NOMO-1 treated with DMSO at 0.1 percent for 48 hours (cell line): ENCODE data around the gene C17orf107.

Source experiments
- DNase-seq: peaks from one replicate; lab custom pipeline; 2025; ENCODE audit not compliant: unreplicated experiment; lab: John Stamatoyannopoulos, UW

Gene C17orf107

GRCh38 chr17:4948166-4948930 is 49.0 kb downstream of the C17orf107 start, which contains the start of gene PFN1:
Gene PFN1 (minus strand): TSS chr17:4948530. CDS start chr17:4948394, 136 bp downstream.
- peak; percentile 95 for DNase-seq

DNA sequence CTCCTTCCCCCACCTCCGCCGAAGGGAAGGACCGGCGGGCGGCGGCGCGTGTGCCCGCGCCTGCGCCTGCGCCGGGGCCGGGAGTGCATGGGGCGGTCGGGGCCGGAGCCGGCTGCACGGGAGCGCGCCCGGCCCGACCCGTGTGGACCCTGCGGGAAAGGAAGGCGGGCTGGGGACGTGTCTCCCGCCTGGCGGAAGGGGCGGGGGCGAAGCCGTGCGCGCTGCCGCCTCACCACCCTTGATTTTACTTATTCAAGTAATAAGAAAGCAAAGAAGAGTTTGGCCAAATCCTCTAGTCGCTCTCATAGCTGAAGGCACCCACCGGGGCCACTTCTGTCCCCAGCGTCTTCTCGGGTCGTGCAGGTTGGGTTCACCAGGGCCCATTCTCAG is 49.6 kb downstream of the C17orf107 start:
- DNase-seq, result peak; percentile 89

DNA sequence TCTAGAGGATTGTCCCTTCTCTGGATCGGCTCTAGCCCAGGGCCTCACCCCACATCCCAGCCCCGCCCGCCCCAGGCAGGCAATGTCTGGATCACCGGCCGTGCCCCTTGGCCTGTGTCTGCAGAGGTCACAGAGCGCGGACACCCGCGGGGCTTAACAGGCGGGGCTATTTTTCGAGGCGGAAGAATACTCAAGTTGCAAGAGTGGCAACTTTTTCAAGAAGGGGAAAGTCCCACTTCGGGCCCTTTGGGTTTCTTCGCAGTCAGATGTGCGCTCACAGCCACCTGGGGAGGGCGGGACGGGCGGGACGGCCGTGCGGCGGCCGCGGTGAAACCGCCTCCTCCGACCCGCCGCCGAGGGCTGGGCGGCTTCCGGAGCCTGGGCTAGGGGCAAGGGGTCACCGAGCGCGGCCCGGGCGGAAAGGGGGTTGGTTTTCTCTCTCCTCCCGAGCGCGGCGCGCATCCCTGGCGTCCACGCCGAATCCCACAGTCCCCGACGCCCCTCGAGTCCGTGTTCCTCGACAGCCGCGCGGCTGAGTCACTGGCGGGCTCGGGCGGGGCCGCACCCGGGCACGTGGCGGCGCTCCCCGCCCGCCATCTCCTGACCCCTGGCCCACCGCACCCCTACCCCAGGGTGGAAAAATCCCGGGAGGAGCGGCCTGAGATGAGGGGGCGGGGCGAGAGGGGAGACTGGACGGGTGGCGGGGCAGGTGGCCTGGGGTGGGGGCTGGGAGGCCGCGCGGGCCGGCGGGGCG is 50.2 kb downstream of the C17orf107 start:
- peak; percentile 62 for DNase-seq

GRCh38 chr17:4950075-4950745 is 50.9 kb downstream of the C17orf107 start:
- no peak for DNase-seq

DNA sequence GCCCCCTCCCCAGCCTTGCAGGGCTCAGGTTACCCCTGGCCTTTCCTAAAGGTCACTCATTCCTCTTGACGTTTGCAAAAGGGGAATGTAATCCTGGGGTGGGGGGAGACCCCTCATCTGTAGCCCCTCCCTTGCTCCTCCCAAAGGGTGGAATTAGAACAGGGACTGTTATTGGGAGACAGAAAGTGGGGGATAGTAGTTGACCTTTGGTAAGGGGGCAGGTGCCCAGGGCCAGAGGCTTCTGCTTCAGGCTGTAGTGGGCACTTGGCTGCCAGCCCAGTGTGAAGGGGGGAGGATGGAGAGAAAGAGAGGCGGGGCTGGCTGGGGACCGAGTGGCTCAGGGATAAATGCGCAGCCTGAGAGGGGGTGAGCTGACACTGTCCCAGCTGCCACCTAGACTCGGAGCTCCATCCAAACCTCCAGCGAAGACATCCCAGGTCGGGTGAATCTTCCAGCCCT is 51.4 kb downstream of the C17orf107 start, which contains the start of gene ENO3:
ENO3 (plus strand) TSS at position 374 of the 459 bp plus-strand sequence. CDS start 711 bp downstream, outside the sequence.
- DNase-seq, result no peak

GRCh38 chr17:4951486-4951885 is 52.1 kb downstream of the C17orf107 start:
- no peak for DNase-seq
